PC-9 (cell line): ENCODE measurements around the gene ANKDD1B.

Source experiments
- EZH2 ChIP-seq: fragments of 200-600 bp; sonication (generic); IDR thresholded peaks from 2 replicates; pipeline ENCODE4 v1.8.0; 2017; ENCODE audit warnings: antibody characterized with exemption, low read depth
- TF ChIP-seq, protein P1 (sequence below): fragments of 200-600 bp; sonication (generic); conservative IDR thresholded peaks from 2 replicates; pipeline ENCODE4 v1.6.1; 2017; ENCODE audit warnings: mixed run types, antibody characterized with exemption, mild to moderate bottlenecking, moderate library complexity

DNA sequence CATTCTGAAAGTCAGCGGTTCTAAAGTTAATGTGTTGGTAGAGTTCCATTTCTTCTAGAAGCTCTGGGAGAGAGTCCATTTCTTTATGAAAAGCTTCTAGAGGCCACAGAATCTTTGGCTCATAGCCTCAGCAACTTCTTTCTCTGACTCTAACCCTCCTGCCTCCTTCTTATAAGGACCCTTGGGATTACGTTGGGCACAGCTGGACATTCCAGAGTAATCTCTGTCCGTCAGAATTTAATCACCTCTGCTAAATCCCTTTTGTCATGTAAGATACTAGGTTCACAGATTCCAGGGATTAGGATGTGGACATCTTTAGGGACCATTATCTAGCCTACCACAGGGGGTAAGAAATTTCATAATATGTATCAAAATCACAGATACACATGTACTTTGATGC lies 22.6 kb upstream of the ANKDD1B start:
- TF ChIP-seq, protein P1, sequence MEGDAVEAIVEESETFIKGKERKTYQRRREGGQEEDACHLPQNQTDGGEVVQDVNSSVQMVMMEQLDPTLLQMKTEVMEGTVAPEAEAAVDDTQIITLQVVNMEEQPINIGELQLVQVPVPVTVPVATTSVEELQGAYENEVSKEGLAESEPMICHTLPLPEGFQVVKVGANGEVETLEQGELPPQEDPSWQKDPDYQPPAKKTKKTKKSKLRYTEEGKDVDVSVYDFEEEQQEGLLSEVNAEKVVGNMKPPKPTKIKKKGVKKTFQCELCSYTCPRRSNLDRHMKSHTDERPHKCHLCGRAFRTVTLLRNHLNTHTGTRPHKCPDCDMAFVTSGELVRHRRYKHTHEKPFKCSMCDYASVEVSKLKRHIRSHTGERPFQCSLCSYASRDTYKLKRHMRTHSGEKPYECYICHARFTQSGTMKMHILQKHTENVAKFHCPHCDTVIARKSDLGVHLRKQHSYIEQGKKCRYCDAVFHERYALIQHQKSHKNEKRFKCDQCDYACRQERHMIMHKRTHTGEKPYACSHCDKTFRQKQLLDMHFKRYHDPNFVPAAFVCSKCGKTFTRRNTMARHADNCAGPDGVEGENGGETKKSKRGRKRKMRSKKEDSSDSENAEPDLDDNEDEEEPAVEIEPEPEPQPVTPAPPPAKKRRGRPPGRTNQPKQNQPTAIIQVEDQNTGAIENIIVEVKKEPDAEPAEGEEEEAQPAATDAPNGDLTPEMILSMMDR: no peak
- no peak for TF ChIP-seq EZH2
